HG03097 (cell line): ENCODE measurements around the gene FA2H.
"Not testable (repeated sequence)": the region's sequence is repeated elsewhere in the genome, so short reads cannot be mapped to it uniquely, and the experiment has no call there.

Experiments used
- ATAC-seq: cut with Tn5 transposase; IDR thresholded peaks from one replicate; pipeline ENCODE4 v1.9.1; 2021; ENCODE audit not compliant: unreplicated experiment, low FRiP score

The FA2H gene, protein sequence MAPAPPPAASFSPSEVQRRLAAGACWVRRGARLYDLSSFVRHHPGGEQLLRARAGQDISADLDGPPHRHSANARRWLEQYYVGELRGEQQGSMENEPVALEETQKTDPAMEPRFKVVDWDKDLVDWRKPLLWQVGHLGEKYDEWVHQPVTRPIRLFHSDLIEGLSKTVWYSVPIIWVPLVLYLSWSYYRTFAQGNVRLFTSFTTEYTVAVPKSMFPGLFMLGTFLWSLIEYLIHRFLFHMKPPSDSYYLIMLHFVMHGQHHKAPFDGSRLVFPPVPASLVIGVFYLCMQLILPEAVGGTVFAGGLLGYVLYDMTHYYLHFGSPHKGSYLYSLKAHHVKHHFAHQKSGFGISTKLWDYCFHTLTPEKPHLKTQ

GRCh38 chr16:74774223-74775139, at the start of gene FA2H:
Gene FA2H, minus strand, starts transcription at chr16:74774820. Its CDS starts 65 bp downstream, at chr16:74774755.
- peak; percentile 82 for ATAC-seq

DNA sequence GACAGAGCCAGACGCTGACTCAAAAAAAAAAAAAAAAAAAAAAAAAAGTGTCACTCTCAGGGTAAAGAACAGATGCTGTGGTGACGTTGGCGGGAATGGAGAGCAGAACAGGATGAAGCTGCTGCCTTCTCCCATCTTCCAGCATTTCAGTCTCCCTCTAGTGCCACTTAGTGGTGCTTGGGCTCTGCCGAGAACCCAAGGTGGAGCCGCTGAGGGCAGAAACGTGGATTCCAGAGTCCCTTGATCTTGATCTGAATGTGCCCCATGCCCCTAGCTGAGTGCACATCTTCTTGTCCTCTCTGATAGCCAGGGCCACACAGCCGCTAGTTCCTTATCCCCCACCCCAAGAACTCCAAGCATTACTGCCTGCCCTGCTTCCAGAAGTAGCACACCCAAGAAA, 43.2 kb upstream of the FA2H start:
- ATAC-seq = no peak

- ATAC-seq = peak; percentile 89
Measured at GRCh38 chr16:74813109-74813641, 38.6 kb upstream of the FA2H start.

GRCh38 chr16:74811911-74812310, 37.3 kb upstream of the FA2H start:
- ATAC-seq = no peak

DNA sequence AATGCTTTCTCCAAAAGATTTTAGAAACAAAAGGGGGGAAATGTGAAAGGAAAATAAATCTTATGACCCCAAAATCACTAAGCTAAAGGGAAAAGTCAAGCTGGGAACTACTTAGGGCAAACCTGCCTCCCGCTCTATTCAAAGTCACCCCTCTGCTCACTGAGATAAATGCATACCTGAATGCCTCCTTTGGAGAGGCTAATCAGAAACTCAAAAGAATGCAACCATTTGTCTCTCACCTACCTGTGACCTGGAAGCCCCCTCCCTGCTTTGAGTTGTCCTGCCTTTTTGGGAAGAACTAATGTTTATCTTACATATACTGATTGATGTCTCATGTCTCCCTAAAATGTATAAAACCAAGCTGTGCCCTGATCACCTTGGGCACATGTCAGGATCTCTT, 36.6 kb upstream of the FA2H start:
- ATAC-seq = not testable (repeated sequence)

GRCh38 chr16:74807052-74807646, 32.5 kb upstream of the FA2H start:
- no peak for ATAC-seq

DNA sequence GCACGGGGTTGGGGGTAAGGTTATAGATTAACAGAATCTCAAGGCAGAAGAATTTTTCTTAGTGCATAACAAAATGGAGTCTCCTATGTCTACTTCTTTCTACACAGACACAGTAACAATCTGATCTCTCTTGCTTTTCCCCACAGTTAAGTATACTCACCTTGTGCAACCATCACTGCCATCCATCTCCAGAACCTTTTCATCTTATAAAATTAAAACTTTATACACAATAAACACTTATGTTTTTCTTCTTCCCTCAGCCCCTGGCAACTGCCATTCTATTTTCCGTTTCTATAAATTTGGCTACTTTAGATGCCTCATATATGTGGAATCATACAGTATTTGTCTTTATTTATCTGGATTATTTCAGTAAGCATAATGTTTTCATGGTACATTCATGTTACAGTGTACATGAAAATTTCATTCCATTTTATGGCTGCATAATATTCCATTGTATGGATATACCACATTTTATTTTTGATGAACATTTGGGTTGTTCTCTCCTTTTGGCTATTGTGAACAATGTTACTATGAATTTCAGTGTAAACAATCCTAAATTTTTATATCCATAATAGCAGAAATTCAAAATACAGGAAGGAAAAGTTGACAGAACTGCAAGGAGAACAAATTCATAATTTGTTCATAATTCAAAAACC, 25.7 kb upstream of the FA2H start:
- no peak for ATAC-seq

DNA sequence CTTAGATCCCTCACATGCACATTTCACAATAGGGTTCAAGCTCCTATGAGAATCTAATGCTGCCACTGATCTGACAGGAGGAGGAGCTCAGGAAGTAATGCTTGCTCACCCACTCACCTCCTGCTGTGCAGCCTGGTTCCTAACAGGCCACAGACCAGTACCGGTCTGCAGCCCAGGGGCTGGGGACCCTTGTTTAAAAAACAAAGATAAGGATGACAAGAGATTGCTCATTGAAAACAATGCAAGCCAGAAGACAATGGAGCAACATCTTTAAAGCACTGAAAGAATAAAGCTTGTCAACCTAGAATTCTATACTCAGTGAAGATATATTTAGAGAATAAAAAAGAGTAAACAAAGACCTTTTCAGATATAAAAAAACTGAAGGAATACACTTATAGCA, 22.8 kb upstream of the FA2H start:
- ATAC-seq = no peak

DNA sequence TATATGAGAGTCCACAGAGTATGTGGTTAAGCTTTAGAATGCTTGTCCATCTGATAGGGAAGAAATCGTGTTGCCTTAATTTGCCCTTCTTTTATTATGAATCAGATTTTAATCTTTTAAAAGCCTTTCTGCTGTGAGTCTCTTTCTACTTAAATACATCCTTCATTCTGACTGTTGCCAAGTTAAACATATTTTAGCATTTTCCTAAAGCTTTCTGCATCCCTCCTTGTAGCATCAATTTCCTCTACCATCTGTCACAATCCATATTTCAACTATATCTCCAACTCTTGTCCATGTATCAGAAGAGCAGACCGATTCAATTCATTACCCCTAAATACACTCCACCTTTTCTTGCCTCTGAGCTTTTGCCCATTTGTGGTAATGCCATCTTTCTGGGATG, 20.5 kb upstream of the FA2H start:
- no peak for ATAC-seq

DNA sequence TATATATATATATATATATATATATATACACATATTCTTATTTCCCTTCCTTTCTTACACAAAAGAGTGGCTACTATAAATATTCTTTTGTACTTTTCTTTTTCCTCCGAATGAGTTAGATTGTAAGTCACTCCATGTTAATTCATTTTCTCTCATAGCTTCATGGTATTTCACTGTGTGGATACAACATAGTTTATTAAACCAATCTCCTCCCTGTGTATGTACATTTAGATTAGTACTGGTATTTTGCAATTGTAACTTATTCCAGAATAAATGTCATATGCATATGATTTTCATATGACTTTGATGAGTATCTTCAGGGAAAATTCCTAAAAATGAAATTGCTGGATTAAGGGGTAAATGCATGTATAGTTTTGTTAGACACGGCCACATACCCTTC, 20.0 kb upstream of the FA2H start:
- no peak for ATAC-seq

- ATAC-seq = no peak
Measured at GRCh38 chr16:74793571-74793970, 19.0 kb upstream of the FA2H start.

GRCh38 chr16:74792225-74792624, 17.6 kb upstream of the FA2H start:
- no peak for ATAC-seq

GRCh38 chr16:74791749-74792148, 17.1 kb upstream of the FA2H start:
- ATAC-seq = not testable (repeated sequence)

GRCh38 chr16:74788108-74788507, 13.5 kb upstream of the FA2H start:
- no peak for ATAC-seq

DNA sequence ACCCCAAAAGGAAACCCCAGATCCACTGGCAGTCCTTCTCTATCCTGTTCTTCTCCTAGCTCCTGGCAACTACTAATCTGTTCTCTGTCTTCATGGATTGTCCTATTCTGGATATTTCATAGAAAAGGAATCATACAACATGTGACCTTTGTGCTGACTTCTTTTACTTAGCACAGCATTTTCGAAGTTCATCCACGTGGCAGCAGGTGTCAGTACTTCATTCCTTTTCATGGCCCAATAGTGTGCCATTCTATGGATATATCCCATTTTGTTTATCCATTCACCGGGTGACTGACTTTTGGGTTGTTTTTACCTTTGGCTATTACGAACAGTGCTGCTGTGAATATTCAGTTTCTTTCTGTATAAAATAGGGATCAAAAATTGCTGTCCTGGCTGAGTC, 10.4 kb upstream of the FA2H start:
- no peak for ATAC-seq

DNA sequence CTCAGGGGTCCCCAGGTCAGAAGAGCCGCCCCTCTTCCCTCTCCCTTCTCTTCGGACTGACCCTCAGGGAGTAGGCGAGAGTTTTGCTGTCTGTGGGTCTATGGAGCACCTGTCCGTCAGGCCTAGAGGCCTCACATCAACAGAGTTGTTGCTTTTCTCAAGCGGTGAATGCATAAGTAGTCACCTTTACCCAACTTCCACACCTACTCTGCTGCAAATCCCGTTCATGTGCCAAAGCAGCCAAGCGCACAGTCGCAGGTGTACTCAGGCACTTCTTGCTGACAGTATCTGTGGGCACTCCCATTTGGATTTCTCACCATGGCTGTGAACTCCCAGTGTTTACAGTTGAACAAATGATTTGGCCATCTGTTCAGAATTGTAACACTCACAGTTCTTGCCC, 4.0 kb upstream of the FA2H start:
- ATAC-seq = no peak

- ATAC-seq = no peak
Measured at GRCh38 chr16:74776926-74777325, 2.3 kb upstream of the FA2H start.

DNA sequence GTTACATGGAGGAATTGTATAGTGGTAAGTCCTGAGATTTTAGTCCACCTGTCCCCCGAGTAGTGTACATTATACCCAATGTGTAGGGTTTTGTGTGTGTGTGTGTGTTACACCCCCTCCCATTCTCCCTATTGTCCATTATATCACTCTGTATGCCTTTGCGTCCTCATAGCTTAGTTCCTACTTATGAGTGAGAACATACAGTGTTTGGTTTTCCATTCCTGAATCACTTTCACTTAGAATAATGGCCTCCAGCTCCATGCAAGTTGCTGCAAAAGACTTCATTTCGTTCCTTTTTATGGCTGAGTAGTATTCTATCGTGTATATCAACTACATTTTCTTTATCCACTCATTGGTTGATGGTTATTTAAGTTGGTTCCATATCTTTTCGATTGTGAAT, 635 bp upstream of the FA2H start:
- ATAC-seq = no peak

DNA sequence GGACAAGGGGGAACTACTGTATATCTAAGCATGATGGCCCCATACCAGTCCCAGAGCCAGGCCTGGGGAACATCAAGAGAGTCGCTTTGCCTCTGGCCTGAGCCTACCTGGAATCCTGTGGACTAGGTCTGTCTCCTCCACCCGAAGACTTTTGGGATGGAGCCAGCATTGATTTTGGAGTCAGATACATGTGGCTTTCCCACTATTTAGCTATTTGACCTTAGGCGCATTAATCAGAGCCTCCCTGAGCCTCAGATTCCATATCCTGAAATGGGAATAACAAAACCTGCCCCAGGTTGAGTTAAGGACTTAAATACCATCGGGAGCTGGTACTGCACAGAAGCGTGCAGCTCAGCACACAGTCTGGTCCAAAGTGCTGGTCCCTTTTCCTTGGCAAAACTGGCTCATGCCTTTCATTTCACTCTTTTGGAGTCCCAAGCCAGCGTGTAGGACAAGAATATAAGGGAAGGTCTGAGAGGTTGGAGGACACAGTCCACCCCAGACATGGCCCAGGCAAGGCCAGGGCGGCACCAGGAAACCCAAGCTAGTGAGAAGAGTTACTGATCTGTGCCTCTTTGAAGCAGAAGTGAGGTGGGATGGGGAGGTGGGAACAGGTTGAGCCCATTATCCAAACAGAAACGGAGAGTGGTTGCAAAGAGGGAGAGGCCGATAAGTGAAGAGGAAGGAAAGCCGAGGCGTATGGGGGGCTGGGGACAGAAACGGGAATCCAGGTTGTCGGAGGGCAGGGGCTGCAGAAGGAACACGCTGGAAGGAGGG, 986 bp downstream of the FA2H start:
- ATAC-seq = no peak
